ENCODE data around the gene ETNK2. TPM values are rescaled to one million over a fixed set of nuclear protein-coding genes. Genes with fewer than 3 reads are reported as not detected.

Gene ETNK2
- total and polyA plus RNA-seq, 2 donors (not counting 1 experiment from before 2014, with no cell fraction given): 0.49 to 2.8 TPM

GRCh38 chr1:204149635-204150565 is 1.9 kb downstream of the ETNK2 start:
- peak overlapping the region; percentile 74 for H3K4me3 Mint-ChIP-seq
- no peak overlapping the region for H3K9ac ChIP-seq (ENCODE audit: low read length)
- peaks cover 25% of the 10 kb centered on the region for H3K27me3 Mint-ChIP-seq
- 89% methylated on average over 7 of the region's 16 CpGs for WGBS (ENCODE audit: insufficient coverage)
- peaks cover 8% of the 10 kb centered on the region for H3K4me1 Mint-ChIP-seq
- H3K4me1 ChIP-seq (ENCODE audit: control insufficient read depth in 2 of 2, insufficient read depth in 2 of 2, low read length in 2 of 2): peaks cover 12 to 14% of the 10 kb centered on the region in 2 donors
- no peak overlapping the region for H3K27ac Mint-ChIP-seq
- H3K9me3 ChIP-seq (ENCODE audit: control extremely low read depth in 1 of 3, control insufficient read depth in 2 of 3, insufficient read depth in 1 of 3, low read length in 2 of 3): peaks cover 0 to 3% (median 0%) of the 10 kb centered on the region in 3 donors
- POLR2A ChIA-PET: no interaction called here
- no peak for ATAC-seq (ENCODE audit: low read depth)
- no peak overlapping the region for H3K4me3 ChIP-seq (ENCODE audit: control extremely low read depth in 1 of 5, extremely low read depth in 1 of 5, insufficient read depth in 1 of 5, low read depth in 2 of 5, low read length in 4 of 5)
- H3K27me3 ChIP-seq (replicated peaks in 1 of 4; ENCODE audit: control extremely low read depth in 1 of 4, control insufficient read depth in 3 of 4, insufficient read depth in 4 of 4, low read length in 3 of 4): peaks cover 0 to 21% (median 7%) of the 10 kb centered on the region in 4 experiments
- no peak overlapping the region for H3K4me2 ChIP-seq (replicated peaks; ENCODE audit: low read depth, low read length, poor library complexity, severe bottlenecking)
- no peak for DNase-seq
- H3K27ac ChIP-seq (ENCODE audit: low read length in 2 of 2): no peak overlapping the region
- no peak for TF ChIP-seq EZH2 (IDR thresholded peaks at IDR 0.05; ENCODE audit: borderline replicate concordance, insufficient read depth, low read depth, low read length, poor library complexity, severe bottlenecking)
- no peak for TF ChIP-seq CTCF (IDR thresholded peaks at IDR 0.05)
- no peaks in the 10 kb centered on the region for H3K36me3 ChIP-seq (replicated peaks in 1 of 2; ENCODE audit: control extremely low read depth in 1 of 2, control insufficient read depth in 1 of 2, extremely low read depth in 1 of 2, insufficient read depth in 2 of 2, low read length in 1 of 2)
- no peaks in the 10 kb centered on the region for H3K9me3 Mint-ChIP-seq (ENCODE audit: insufficient read depth)
- CTCF ChIA-PET: interaction anchor here (2.2 kb wide), 1 partner anchor 10 kb away, joined by 6 read pairs; no protein-coding TSS in a partner anchor
- H2AFZ ChIP-seq (ENCODE audit: insufficient read depth, low read depth, low read length, poor library complexity, severe bottlenecking): no peak overlapping the region
- intact Hi-C loops (cut with micrococcal nuclease): no loop called here
- no peaks in the 10 kb centered on the region for H4K20me1 ChIP-seq (ENCODE audit: control insufficient read depth, insufficient read depth, low read length, poor library complexity, severe bottlenecking)
- H3K79me2 ChIP-seq (ENCODE audit: control insufficient read depth, insufficient read depth, low read length): no peaks in the 10 kb centered on the region

DNA sequence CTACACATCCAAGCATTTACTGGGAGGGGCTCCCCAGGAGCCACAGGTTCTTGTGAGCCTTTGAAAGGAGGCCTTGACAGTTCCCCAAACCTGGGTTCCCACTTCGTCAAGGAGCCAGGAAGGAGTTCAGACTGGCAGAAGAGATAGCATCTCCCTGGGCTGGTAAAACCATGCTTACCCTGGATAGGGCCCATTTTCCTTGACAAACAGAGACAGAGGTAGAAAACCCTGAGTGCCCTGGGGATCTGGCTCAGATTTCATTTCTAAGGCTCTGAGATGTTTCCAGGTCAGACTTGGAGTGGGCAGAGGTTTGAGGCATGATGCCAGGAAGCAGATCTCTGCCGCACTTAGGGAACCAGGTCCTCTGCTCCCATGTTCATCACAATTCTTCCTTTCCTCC is 2.7 kb downstream of the ETNK2 start:
- Histone ChIP-seq H3K9ac (ENCODE audit: low read length) (no peak overlapping the region), H3K36me3 (replicated peaks in 1 of 2; ENCODE audit: control extremely low read depth in 1 of 2, control insufficient read depth in 1 of 2, extremely low read depth in 1 of 2, insufficient read depth in 2 of 2, low read length in 1 of 2) (no peaks in the 10 kb centered on the region), H3K27ac (ENCODE audit: low read length in 2 of 2) (no peak overlapping the region), H2AFZ (ENCODE audit: insufficient read depth, low read depth, low read length, poor library complexity, severe bottlenecking) (no peak overlapping the region), H3K4me3 (ENCODE audit: control extremely low read depth in 1 of 5, extremely low read depth in 1 of 5, insufficient read depth in 1 of 5, low read depth in 2 of 5, low read length in 4 of 5) (no peak overlapping the region), H3K4me1 (ENCODE audit: control insufficient read depth in 2 of 2, insufficient read depth in 2 of 2, low read length in 2 of 2) (peaks cover 12 to 14% of the 10 kb centered on the region in 2 donors), H3K9me3 (ENCODE audit: control extremely low read depth in 1 of 3, control insufficient read depth in 2 of 3, insufficient read depth in 1 of 3, low read length in 2 of 3) (peaks cover 0 to 3% (median 0%) of the 10 kb centered on the region in 3 donors), H3K79me2 (ENCODE audit: control insufficient read depth, insufficient read depth, low read length) (no peaks in the 10 kb centered on the region), H3K4me2 (replicated peaks; ENCODE audit: low read depth, low read length, poor library complexity, severe bottlenecking) (no peak overlapping the region), H3K27me3 (replicated peaks in 1 of 4; ENCODE audit: control extremely low read depth in 1 of 4, control insufficient read depth in 3 of 4, insufficient read depth in 4 of 4, low read length in 3 of 4) (peaks cover 0 to 21% (median 7%) of the 10 kb centered on the region in 4 experiments), H4K20me1 (ENCODE audit: control insufficient read depth, insufficient read depth, low read length, poor library complexity, severe bottlenecking) (no peaks in the 10 kb centered on the region)
- POLR2A ChIA-PET: no interaction called here
- Mint-ChIP-seq H3K27me3 (peaks cover 28% of the 10 kb centered on the region), H3K27ac (no peak overlapping the region), H3K9me3 (ENCODE audit: insufficient read depth) (no peaks in the 10 kb centered on the region), H3K4me3 (no peak overlapping the region), H3K4me1 (peaks cover 8% of the 10 kb centered on the region)
- TF ChIP-seq CTCF (IDR thresholded peaks at IDR 0.05) (no peak), EZH2 (IDR thresholded peaks at IDR 0.05; ENCODE audit: borderline replicate concordance, insufficient read depth, low read depth, low read length, poor library complexity, severe bottlenecking) (no peak)
- 63% methylated on average over 2 of the region's 2 CpGs for WGBS (ENCODE audit: insufficient coverage)
- DNase-seq: no peak
- ATAC-seq (ENCODE audit: low read depth): no peak
- CTCF ChIA-PET: interaction anchor here (2.2 kb wide), 1 partner anchor 11 kb away, joined by 6 read pairs; no protein-coding TSS in a partner anchor
- intact Hi-C loops (cut with micrococcal nuclease): no loop called here
